Gastroesophageal sphincter (tissue), 4 donors: ENCODE measurements around the gene SLC5A8. TPM values are rescaled to one million over a fixed set of nuclear protein-coding genes. Genes with fewer than 3 reads are reported as not detected.

Source experiments
- ATAC-seq: fragments of 150-250 bp; one replicate; pipeline ENCODE4 v1.9.1; 2016; ENCODE audit warnings: mild to moderate bottlenecking, moderate library complexity
- H3K27ac ChIP-seq, 4 donors: fragments of 200-600 bp; sonication (generic) in 3 of 4; 1 replicate in 3 of 4; 2 replicates in 1 of 4; pipeline ENCODE4 v1.5.1; 2016 to 2019
- H3K27me3 ChIP-seq: fragments of 200-600 bp; sonication (generic); one replicate; pipeline ENCODE4 v1.5.1; 2019
- H3K36me3 ChIP-seq, 2 donors: fragments of 200-600 bp; sonication (generic); one replicate each; pipeline ENCODE4 v1.5.1; 2019; ENCODE audit warnings: control low read depth in 1 of 2
- H3K4me1 ChIP-seq, 3 donors: fragments of 200-600 bp; sonication (generic); 1 replicate in 2 of 3; 2 replicates in 1 of 3; pipeline ENCODE4 v1.5.1; 2016 to 2019; ENCODE audit warnings: control low read depth in 2 of 3
- H3K4me3 ChIP-seq, 2 donors: fragments of 200-600 bp; sonication (generic); one replicate each; pipeline ENCODE4 v1.5.1; 2019; ENCODE audit warnings: mild to moderate bottlenecking in 1 of 2, moderate library complexity in 1 of 2
- H3K9me3 ChIP-seq, 3 donors: fragments of 200-600 bp; sonication (generic); one replicate each; pipeline ENCODE4 v1.5.1; 2017 to 2019; ENCODE audit warnings: control low read depth in 2 of 3
- CTCF ChIP-seq, 4 experiments: fragments of 200-600 bp in 2 of 4; fragments of 450-650 bp in 2 of 4; sonication (generic) in 1 of 4; IDR thresholded peaks; one replicate each; pipeline ENCODE4 v1.5.1; 2017 to 2019; ENCODE audit warnings: antibody characterized with exemption in 4 of 4, mild to moderate bottlenecking in 2 of 4, moderate library complexity in 2 of 4
- EP300 ChIP-seq: sonication (generic); formaldehyde crosslinking; IDR thresholded peaks from one replicate; pipeline ENCODE4 v1.6.1; 2017; ENCODE audit warnings: antibody characterized with exemption, mild to moderate bottlenecking
- POLR2A ChIP-seq, 2 donors: fragments of 450-650 bp; IDR thresholded peaks; one replicate each; pipeline ENCODE4 v1.6.1; 2017; ENCODE audit warnings: antibody characterized with exemption in 2 of 2, mild to moderate bottlenecking in 2 of 2, moderate library complexity in 1 of 2
- POLR2AphosphoS5 ChIP-seq: sonication (generic); formaldehyde crosslinking; IDR thresholded peaks from one replicate; pipeline ENCODE4 v1.6.1; 2017; ENCODE audit warnings: antibody characterized with exemption
- WGBS, 2 donors: methylation state at CpG; one replicate each; pipeline ENCODE4 v1.1.5; 2018; ENCODE audit warnings: low coverage in 1 of 2; 5-methylcytosine and 5-hydroxymethylcytosine counted together
- small RNA-seq, 4 donors: library from RNA; depleted of rRNA; stranded (forward); fragments of <200 nt; gene quantifications; one replicate each; pipeline ENCODE3, GENCODE V24; 2016
- total RNA-seq, 4 donors: library from RNA; depleted of rRNA; stranded (reverse); fragments of >200 nt; gene quantifications; one replicate each; pipeline ENCODE4 v1.1.0, GENCODE V29; 2016

Gene SLC5A8
- total RNA-seq, 4 donors from 2014 or later: not detected

- no peaks in the 10 kb centered on the region for H3K36me3 ChIP-seq
- no peaks in the 10 kb centered on the region for H3K27me3 ChIP-seq
- H3K4me3 ChIP-seq: no peak overlapping the region
- peaks cover 0 to 8% (median 0%) of the 10 kb centered on the region in 3 donors for H3K9me3 ChIP-seq
- no peak for ATAC-seq
- TF ChIP-seq CTCF (IDR thresholded peaks at IDR 0.05): no peak
- TF ChIP-seq POLR2A (IDR thresholded peaks at IDR 0.05): no peak
- no peak for TF ChIP-seq EP300
- no peak for TF ChIP-seq POLR2AphosphoS5
- H3K27ac ChIP-seq: no peak overlapping the region
- no peaks in the 10 kb centered on the region for H3K4me1 ChIP-seq
- WGBS, 2 donors: 62 to 82% methylated on average over 4 of the region's 4 CpGs
Observed at GRCh38 chr12:101107032-101107763, 102.8 kb downstream of the SLC5A8 start.

Small RNAs within 50 kb of the gene (small RNA-seq; reads per million reads assigned to genes)
- gene RNU6-768P: 0 reads per million in 4 donors

Other genes starting within 250 kb of the SLC5A8 start
- gene UTP20, start 69.9 kb upstream of the SLC5A8 start, total RNA-seq: 10 to 100 TPM in 3 of 4 donors, 1 to 10 TPM in 1; 9.4 to 12.5 (median 11.8) TPM
- gene ARL1, start 197.5 kb upstream of the SLC5A8 start, total RNA-seq: 10 to 100 TPM; 58.2 to 66.1 (median 61.2) TPM